Measurements from ENCODE around the gene JAK3. TPM values are rescaled to one million over a fixed set of nuclear protein-coding genes. Genes with fewer than 3 reads are reported as not detected.

The JAK3 gene
- total and polyA plus RNA-seq, 2 donors (not counting 1 experiment from before 2014, with no cell fraction given): 1.1 to 1.2 TPM

GRCh38 chr19:17866312-17866963 is 18.7 kb upstream of the JAK3 start:
- no peak for DNase-seq (ENCODE audit: low read depth in 2 of 2)
- H3K27me3 ChIP-seq (ENCODE audit: control insufficient read depth, insufficient read depth, low read length): peaks cover 19% of the 10 kb centered on the region
- H3K27ac ChIP-seq (ENCODE audit: insufficient read depth, low read length): no peak overlapping the region
- H3K36me3 ChIP-seq (ENCODE audit: control insufficient read depth, insufficient read depth, low read length): peaks cover 25% of the 10 kb centered on the region
- no peaks in the 10 kb centered on the region for H3K9me3 ChIP-seq (ENCODE audit: control insufficient read depth, insufficient read depth, low read depth, low read length)
- no peak overlapping the region for H3K9ac ChIP-seq (ENCODE audit: insufficient read depth, low read length)
- H2AFZ ChIP-seq (ENCODE audit: low read length): no peak overlapping the region
- TF ChIP-seq CTCF (conservative IDR thresholded peaks at IDR 0.05 in 1 of 2, IDR thresholded peaks at IDR 0.05 in 1 of 2; ENCODE audit: low read depth in 1 of 2, low read length in 2 of 2) (no peak), EZH2 (IDR thresholded peaks at IDR 0.05; ENCODE audit: low read length, missing control alignments) (no peak)
- H3K4me1 ChIP-seq (ENCODE audit: control insufficient read depth, extremely low read depth, insufficient read depth, low read length): no peaks in the 10 kb centered on the region
- no peak overlapping the region for H3K4me3 ChIP-seq (replicated peaks in 1 of 4; ENCODE audit: control extremely low read depth in 1 of 4, insufficient read depth in 1 of 4, low read depth in 3 of 4, low read length in 4 of 4)
- no peak overlapping the region for H3K4me2 ChIP-seq (ENCODE audit: extremely low read depth, insufficient read depth, low read length)
- peaks cover 12% of the 10 kb centered on the region for H3K79me2 ChIP-seq (ENCODE audit: control insufficient read depth, insufficient read depth, low read length)
- no peaks in the 10 kb centered on the region for H4K20me1 ChIP-seq (ENCODE audit: control insufficient read depth, extremely low read depth, insufficient read depth, low read length)

GRCh38 chr19:17865364-17866311 is 17.9 kb upstream of the JAK3 start:
- no peak overlapping the region for H3K27ac ChIP-seq (ENCODE audit: insufficient read depth, low read length)
- H3K9me3 ChIP-seq (ENCODE audit: control insufficient read depth, insufficient read depth, low read depth, low read length): no peaks in the 10 kb centered on the region
- H3K27me3 ChIP-seq (ENCODE audit: control insufficient read depth, insufficient read depth, low read length): peaks cover 11% of the 10 kb centered on the region
- DNase-seq (ENCODE audit: low read depth in 2 of 2): no peak
- H3K9ac ChIP-seq (ENCODE audit: insufficient read depth, low read length): no peak overlapping the region
- H4K20me1 ChIP-seq (ENCODE audit: control insufficient read depth, extremely low read depth, insufficient read depth, low read length): no peaks in the 10 kb centered on the region
- no peaks in the 10 kb centered on the region for H3K4me1 ChIP-seq (ENCODE audit: control insufficient read depth, extremely low read depth, insufficient read depth, low read length)
- H3K36me3 ChIP-seq (ENCODE audit: control insufficient read depth, insufficient read depth, low read length): peaks cover 26% of the 10 kb centered on the region
- no peak overlapping the region for H2AFZ ChIP-seq (ENCODE audit: low read length)
- no peak for TF ChIP-seq EZH2 (IDR thresholded peaks at IDR 0.05; ENCODE audit: low read length, missing control alignments)
- no peak overlapping the region for H3K4me2 ChIP-seq (ENCODE audit: extremely low read depth, insufficient read depth, low read length)
- no peak overlapping the region for H3K4me3 ChIP-seq (replicated peaks in 1 of 4; ENCODE audit: control extremely low read depth in 1 of 4, insufficient read depth in 1 of 4, low read depth in 3 of 4, low read length in 4 of 4)
- H3K79me2 ChIP-seq (ENCODE audit: control insufficient read depth, insufficient read depth, low read length): peaks cover 20% of the 10 kb centered on the region

GRCh38 chr19:17863520-17864182 is 15.9 kb upstream of the JAK3 start:
- peaks cover 29% of the 10 kb centered on the region for H3K79me2 ChIP-seq (ENCODE audit: control insufficient read depth, insufficient read depth, low read length)
- no peaks in the 10 kb centered on the region for H3K4me1 ChIP-seq (ENCODE audit: control insufficient read depth, extremely low read depth, insufficient read depth, low read length)
- peaks cover 4% of the 10 kb centered on the region for H3K27me3 ChIP-seq (ENCODE audit: control insufficient read depth, insufficient read depth, low read length)
- H3K4me3 ChIP-seq (replicated peaks in 1 of 4; ENCODE audit: control extremely low read depth in 1 of 4, insufficient read depth in 1 of 4, low read depth in 3 of 4, low read length in 4 of 4): no peak overlapping the region
- DNase-seq (ENCODE audit: low read depth in 2 of 2): no peak
- TF ChIP-seq EZH2 (IDR thresholded peaks at IDR 0.05; ENCODE audit: low read length, missing control alignments) (no peak), CTCF (conservative IDR thresholded peaks at IDR 0.05 in 1 of 2, IDR thresholded peaks at IDR 0.05 in 1 of 2; ENCODE audit: low read depth in 1 of 2, low read length in 2 of 2) (no peak)
- no peak overlapping the region for H3K9ac ChIP-seq (ENCODE audit: insufficient read depth, low read length)
- H3K9me3 ChIP-seq (ENCODE audit: control insufficient read depth, insufficient read depth, low read depth, low read length): no peaks in the 10 kb centered on the region
- H3K27ac ChIP-seq (ENCODE audit: insufficient read depth, low read length): no peak overlapping the region
- no peak overlapping the region for H3K4me2 ChIP-seq (ENCODE audit: extremely low read depth, insufficient read depth, low read length)
- H4K20me1 ChIP-seq (ENCODE audit: control insufficient read depth, extremely low read depth, insufficient read depth, low read length): no peaks in the 10 kb centered on the region
- H3K36me3 ChIP-seq (ENCODE audit: control insufficient read depth, insufficient read depth, low read length): peaks cover 26% of the 10 kb centered on the region
- H2AFZ ChIP-seq (ENCODE audit: low read length): no peak overlapping the region
